ENCODE measurements around the gene HGS.

DNA sequence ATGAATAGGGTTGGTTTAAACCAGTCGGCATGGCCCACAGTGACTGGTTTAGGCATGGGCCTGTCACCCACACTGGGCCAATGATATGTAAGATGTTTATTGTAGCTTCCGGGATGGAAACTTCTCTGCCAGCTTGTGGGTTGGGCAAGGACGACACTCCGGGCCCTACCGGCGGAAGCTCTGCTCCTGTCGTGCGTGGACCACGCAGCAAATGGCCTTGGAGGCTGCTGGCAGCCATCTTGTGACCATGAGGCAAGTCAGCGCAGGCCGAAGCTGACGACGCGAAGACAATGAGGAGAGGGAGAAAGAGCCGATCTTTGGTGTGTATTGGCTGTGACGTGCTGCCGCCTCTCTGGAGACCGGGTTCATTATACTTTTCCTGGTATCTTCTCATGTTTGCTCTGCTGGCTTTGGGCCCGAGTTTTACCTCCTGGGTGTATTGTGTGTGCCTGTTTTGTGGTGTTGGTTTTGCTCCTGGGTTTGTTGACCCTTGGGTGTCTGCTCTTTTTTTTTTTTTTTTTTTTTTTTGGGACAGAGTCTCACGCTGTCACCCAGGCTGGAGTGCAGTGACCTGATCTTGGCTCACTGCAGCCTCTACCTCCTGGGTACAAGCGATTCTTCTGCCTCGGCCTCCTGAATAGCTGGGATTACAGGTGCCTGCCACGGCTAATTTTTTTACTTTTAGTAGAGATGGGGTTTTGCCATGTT, 43.7 kb downstream of the HGS start:
- no peak for TF ChIP-seq EZH2 (IDR thresholded peaks at IDR 0.05; ENCODE audit: insufficient read depth, poor library complexity, severe bottlenecking)
- no peak for TF ChIP-seq EZH2phosphoT487 (IDR thresholded peaks at IDR 0.05; ENCODE audit: insufficient read depth, low read depth)
